HG03571 (cell line): ENCODE measurements around the gene CDC25B.

Experiments
- ATAC-seq: cut with Tn5 transposase; IDR thresholded peaks from one replicate; pipeline ENCODE4 v1.9.1; 2021; ENCODE audit not compliant: unreplicated experiment

Gene CDC25B

DNA sequence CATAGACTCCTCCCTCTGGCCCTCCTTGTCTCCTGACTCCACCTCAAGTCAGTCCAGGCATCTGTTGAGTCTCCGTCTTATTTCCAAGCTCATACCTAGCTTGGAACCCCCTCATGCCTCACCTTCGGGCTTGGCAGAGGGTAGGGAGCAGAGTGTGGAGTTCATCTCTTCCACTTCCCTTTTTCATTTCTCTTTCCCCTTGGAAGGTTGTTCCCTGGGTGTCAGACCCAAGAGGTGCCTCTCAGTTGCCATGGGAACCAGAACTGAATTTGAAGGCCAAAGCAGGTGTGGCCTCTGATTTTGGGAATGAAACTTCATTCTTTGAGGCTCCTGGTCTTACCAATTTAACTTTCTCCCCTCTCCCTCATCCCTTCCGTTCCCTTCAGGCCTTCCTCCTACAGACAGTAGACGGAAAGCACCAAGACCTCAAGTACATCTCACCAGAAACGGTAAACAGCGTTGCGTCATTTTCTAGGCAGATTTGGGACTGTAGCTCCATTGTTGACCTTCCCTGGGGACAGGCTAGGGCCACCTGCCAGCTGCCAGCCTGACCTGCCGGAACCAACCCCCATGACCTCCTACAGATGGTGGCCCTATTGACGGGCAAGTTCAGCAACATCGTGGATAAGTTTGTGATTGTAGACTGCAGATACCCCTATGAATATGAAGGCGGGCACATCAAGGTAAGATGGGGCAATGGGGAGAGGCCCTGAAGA, 6.6 kb downstream of the CDC25B start:
- ATAC-seq = no peak

- ATAC-seq = no peak
Measured at GRCh38 chr20:3803289-3803688, 7.2 kb downstream of the CDC25B start.

GRCh38 chr20:3803854-3804253, 7.7 kb downstream of the CDC25B start:
- ATAC-seq = no peak

DNA sequence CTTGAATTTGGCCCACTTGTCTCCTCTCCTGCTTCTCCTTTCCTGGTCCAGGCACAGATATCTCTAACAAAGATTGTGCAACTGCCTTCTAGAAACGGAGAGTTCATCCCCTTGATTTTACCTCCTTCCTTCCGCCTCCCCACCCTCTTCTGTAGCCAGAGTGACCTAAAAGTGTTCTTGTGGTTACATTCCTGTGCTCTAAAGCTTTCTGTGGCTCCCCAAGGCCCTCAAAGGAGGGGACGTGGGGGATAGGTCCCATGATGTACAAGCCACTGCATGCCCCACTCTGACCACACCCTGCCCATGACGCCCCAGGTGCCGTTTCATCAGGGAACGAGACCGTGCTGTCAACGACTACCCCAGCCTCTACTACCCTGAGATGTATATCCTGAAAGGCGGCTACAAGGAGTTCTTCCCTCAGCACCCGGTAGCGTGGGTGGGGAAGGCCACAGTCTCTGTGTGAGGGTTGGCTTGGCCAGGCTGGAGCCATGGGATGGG, 8.2 kb downstream of the CDC25B start:
- no peak for ATAC-seq

- no peak for ATAC-seq
Measured at GRCh38 chr20:3804781-3805180, 8.7 kb downstream of the CDC25B start.

DNA sequence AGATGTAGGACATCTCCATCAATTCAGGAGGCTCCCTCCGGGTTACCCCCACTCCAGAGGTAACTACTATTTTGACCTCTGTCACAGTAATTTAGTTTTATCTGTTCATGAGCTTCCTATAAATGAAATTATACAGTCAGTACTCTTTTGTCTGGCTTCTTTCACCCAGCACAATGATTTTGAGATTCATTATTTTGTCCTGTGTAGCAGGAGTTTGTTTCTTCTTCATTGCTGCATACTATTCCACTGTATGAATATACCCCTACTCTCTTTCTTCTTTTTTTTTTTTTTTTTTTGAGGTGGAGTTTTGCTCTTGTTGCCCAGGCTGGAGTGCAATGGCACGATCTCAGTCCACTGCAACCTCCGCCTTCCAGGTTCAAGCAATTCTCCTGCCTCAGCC, 12.4 kb downstream of the CDC25B start:
- no peak for ATAC-seq

DNA sequence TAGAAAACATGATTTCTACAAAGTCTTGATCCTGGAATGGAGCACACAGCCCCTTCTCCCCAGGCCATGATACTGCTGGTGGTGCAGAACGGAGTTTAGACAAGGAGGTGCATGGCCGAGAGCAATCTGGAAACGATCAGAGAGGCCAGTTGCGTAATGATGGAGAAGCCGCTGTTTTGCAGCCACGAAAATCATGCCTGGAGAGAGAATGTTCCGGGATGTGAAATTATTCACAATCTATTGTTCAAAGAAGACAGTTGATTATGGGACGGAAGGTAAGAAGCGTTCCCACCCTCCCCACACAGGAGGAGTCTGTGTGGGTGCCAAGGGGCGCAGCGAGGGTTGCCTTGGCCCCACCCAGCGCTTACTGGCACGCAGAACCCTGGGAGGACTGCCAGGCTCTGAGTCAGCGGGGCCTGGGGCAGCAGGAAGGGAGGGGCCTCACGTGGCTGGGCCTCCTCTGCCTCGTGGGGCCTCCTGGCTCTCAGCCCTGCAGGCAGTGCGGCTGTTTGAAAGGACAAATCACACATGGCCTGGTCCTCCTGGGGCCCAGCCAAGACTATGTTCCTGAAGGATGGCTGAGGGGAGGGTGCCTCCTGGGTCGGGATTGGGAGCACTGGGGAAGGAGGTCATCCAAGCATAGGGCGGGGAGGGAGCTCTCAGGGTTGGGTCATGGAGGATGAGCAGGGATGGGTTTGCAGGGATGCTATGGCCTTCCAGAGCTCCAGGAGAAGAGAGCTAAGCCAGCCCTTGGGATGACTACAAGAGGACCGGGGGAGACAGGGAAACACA, 15.6 kb downstream of the CDC25B start:
- no peak for ATAC-seq

GRCh38 chr20:3812259-3812681, 16.2 kb downstream of the CDC25B start:
- ATAC-seq = no peak

GRCh38 chr20:3812975-3813847, 17.1 kb downstream of the CDC25B start:
- ATAC-seq = no peak

DNA sequence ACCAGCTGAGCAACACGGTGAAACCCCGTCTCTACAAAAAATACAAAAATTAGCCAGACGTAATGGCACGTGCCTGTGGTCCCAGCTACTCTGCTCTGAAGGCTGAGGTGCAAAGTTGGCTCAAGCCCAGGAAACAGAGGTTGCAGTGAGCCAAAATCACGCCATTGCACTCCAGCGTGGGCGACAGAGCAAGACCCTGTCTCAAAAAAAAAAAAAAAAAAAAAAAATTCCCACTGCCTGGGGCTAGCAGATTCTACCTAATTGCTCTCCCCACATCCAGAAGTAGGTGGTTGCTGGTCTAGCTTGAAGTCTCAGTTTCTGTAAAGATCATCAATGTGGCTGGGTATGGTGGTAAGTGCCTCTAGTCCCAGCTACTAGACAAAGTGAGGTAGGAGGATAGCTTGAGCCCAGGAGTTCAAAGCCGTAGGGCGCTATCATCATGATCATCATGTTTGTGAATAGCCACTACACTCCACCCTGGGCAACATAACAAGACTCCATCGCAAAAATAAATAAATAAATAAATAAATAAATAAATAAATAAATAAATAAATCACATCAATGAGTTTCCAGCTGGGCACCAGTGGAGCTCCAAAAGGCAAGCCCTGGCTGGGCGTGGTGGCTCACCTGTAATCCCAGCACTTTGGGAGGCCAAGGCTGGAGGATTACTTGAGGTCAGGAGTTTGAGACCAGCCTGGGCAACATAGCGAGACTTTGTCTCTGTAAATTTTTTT, 17.9 kb downstream of the CDC25B start:
- ATAC-seq = no peak

DNA sequence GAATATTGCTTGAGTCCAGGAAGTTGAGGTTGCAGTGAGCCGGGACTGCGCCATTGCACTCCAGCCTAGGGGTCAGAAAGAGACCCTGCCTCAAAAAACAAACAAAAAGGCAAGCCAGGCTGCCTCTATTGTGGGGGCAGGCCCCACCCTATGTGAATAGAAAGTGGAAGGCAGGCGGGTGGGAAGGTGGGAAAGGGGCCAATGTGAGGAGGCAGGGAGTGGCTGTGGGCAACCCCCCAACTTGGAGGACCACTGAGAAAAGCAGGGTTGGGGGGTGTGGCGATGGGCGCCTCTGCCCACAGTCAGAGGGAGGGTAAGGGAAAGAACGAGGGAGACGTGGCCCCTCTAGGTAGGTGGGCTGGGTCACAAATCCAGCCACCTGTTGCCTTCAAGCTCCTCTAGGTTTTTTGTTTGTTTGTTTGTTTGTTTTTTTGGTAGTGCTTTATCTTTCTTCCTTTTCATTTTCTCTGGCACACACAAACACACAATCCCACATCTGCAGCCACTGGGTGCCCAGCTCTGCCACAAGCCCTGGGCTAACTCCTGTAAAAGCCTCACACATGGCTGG, 18.9 kb downstream of the CDC25B start:
- no peak for ATAC-seq

- ATAC-seq = no peak
Measured at GRCh38 chr20:3815703-3816315, 19.7 kb downstream of the CDC25B start.

GRCh38 chr20:3818155-3819151, 22.3 kb downstream of the CDC25B start:
- ATAC-seq = no peak

DNA sequence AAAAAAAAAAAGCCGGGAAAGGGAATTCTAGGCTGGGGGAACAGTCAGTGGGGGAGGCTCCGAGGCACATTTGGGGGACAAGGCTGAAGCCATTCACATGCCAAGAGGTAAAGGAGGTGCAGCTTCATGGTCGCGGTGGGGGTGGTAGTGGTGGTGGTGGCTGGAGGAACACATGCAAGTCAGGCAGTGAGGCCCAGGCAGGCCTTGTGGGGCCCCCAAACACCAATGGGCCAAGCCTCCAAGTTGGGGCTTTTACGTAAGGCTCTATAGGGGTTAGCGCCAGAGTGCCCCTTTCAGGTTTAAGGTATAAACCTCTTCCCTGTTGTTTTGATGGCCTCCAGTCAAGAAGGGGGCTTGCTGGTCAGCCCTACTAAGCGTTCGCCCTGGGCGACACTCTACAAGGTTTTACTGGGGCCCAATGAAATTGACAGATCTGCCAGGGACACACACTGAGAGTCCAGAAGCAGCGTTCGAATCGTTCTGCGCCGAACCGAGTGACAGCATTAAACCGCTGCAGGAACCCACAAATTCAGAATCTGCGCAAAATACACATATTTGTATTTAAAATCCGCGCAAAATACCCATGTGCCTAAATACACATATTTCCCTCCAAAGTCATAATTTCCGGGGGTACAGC, 23.4 kb downstream of the CDC25B start:
- no peak for ATAC-seq

DNA sequence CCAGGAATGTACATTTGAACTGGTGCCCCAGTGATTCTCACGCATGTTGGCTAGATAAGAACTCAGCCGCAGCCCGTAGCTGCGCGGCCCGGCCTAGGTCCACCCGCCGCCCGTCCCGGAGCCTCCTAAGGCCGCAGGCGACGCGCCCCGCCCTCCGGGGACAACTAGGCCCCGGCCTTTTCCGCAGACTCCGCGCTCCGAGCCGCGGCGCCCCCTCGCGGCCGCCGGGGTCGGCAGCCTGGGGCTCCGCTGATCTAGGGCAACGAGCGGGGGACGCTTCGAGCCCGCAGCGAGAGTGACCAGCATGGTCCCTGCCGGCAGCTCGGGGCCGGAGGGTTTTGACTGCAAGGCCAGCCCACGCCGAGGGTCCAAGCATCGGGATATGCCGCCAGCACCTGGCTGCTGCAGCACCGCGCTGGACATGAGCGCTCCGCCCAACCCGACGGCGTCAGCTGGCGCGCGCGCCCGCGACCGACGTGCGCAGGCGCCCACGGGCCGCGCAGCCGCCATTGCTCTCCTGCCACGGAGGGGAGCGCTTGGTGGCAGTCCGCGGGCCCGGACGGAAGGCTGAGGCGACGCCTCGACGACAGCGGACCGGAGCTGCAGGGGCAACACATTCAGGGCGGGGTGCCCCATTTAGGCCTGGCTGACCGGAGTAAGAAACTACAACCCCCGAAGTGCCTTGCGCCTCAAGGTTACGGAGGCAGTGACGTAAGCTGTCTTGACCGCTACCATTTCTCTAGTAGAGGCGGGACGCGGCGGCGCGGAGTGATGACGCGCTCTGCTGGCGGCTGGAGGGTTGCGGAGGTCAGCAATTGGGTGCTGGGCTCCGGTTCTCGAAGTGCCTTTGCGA, 24.2 kb downstream of the CDC25B start, which contains the start of gene AP5S1:
TSS of gene AP5S1 (plus strand) at position 500 of the 853 bp plus-strand sequence. CDS start 1,571 bp downstream, outside the sequence.
- ATAC-seq = peak; percentile 72

DNA sequence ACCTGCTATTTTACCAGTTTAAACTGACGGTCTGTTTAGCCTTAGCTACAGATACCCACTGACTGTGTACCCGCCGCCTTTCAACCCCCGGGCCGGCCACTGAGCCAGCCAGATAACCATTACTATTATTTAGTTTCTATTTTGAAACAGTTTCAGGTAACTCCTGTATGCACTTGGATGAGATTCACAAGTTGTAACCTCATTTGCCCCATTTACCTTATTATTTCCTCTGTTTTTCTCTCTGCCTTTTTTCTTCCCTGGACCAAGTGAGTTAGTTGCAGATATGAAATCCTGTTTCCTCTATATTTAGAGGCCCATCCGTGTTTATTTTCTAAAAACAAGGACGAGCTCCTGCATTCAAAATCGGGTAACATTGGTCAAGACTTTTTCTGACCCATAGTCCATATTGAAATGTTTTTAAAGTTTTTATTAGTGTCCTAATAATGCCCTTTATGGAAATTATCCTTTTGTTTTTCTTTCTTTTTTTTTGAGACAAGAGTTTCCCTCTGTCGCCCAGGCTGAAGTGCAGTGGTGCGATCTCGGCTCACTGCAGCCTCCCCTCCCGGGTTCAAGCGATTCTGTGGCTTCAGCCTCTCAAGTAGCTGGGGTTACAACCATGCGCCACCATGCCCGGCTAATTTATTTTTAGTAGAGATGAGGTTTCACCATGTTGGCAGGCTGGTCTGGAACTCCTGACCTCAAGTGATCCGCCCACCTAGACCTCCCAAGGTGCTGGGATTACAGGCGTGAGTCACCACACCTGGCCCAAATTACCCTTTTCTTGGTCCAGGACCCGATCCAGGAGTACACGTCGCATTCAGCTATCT, 25.0 kb downstream of the CDC25B start:
- peak; percentile 7 for ATAC-seq
